ENCODE results near the gene MYL4. TPM values are rescaled to one million over a fixed set of nuclear protein-coding genes. Genes with fewer than 3 reads are reported as not detected.
"Not testable (repeated sequence)": the region's sequence is repeated elsewhere in the genome, so short reads cannot be mapped to it uniquely, and the experiment has no call there.

The MYL4 gene
- total RNA-seq, 1 experiment from 2014 or later: not detected

GRCh38 chr17:47212458-47212857 is 3.3 kb downstream of the MYL4 start:
- no peak overlapping the region for H3K4me3 ChIP-seq (ENCODE audit: low read depth, low read length, poor library complexity, severe bottlenecking)
- no peaks in the 10 kb centered on the region for H3K27me3 ChIP-seq (replicated peaks; ENCODE audit: insufficient read depth, low read depth, low read length, poor library complexity)
- POLR2A ChIA-PET (ENCODE audit: low non-redundant PET): no interaction called here
- CTCF ChIA-PET: no interaction called here
- no TSS peak for BruUV-seq (replicated peaks)
- intact Hi-C loops (cut with micrococcal nuclease; ENCODE audit: unreplicated experiment): no loop called here
- TF ChIP-seq CTCF (conservative IDR thresholded peaks at IDR 0.05; ENCODE audit: low read depth, low read length) (no peak), EZH2 (IDR thresholded peaks at IDR 0.05; ENCODE audit: borderline replicate concordance, low read depth, low read length, poor library complexity, severe bottlenecking) (no peak)
- H3K4me1 ChIP-seq (ENCODE audit: insufficient read depth, low read length, poor library complexity, severe bottlenecking): no peaks in the 10 kb centered on the region
- no peak for DNase-seq (ENCODE audit: low spot score)
- no peak overlapping the region for H3K27ac ChIP-seq (ENCODE audit: low read depth, low read length, poor library complexity, severe bottlenecking)
- no peaks in the 10 kb centered on the region for H3K9me3 ChIP-seq (ENCODE audit: low read depth, low read length, poor library complexity, severe bottlenecking)
- no peaks in the 10 kb centered on the region for H3K36me3 ChIP-seq (ENCODE audit: insufficient read depth, low read length, poor library complexity, severe bottlenecking)

GRCh38 chr17:47213540-47213939 is 4.4 kb downstream of the MYL4 start:
- Histone ChIP-seq H3K4me3 (ENCODE audit: low read depth, low read length, poor library complexity, severe bottlenecking) (no peak overlapping the region), H3K9me3 (ENCODE audit: low read depth, low read length, poor library complexity, severe bottlenecking) (no peaks in the 10 kb centered on the region), H3K36me3 (ENCODE audit: insufficient read depth, low read length, poor library complexity, severe bottlenecking) (no peaks in the 10 kb centered on the region), H3K27ac (ENCODE audit: low read depth, low read length, poor library complexity, severe bottlenecking) (no peak overlapping the region), H3K27me3 (replicated peaks; ENCODE audit: insufficient read depth, low read depth, low read length, poor library complexity) (no peaks in the 10 kb centered on the region), H3K4me1 (ENCODE audit: insufficient read depth, low read length, poor library complexity, severe bottlenecking) (no peaks in the 10 kb centered on the region)
- TF ChIP-seq CTCF (conservative IDR thresholded peaks at IDR 0.05; ENCODE audit: low read depth, low read length) (no peak), EZH2 (IDR thresholded peaks at IDR 0.05; ENCODE audit: borderline replicate concordance, low read depth, low read length, poor library complexity, severe bottlenecking) (no peak)
- ChIA-PET CTCF (no interaction called here), POLR2A (ENCODE audit: low non-redundant PET) (no interaction called here)
- no TSS peak for BruUV-seq (replicated peaks)
- DNase-seq (ENCODE audit: low spot score): no peak
- intact Hi-C loops (cut with micrococcal nuclease; ENCODE audit: unreplicated experiment): no loop called here

GRCh38 chr17:47214931-47215330 is 5.8 kb downstream of the MYL4 start:
- Histone ChIP-seq H3K4me3 (ENCODE audit: low read depth, low read length, poor library complexity, severe bottlenecking) (no peak overlapping the region), H3K4me1 (ENCODE audit: insufficient read depth, low read length, poor library complexity, severe bottlenecking) (no peaks in the 10 kb centered on the region), H3K36me3 (ENCODE audit: insufficient read depth, low read length, poor library complexity, severe bottlenecking) (no peaks in the 10 kb centered on the region), H3K27me3 (replicated peaks; ENCODE audit: insufficient read depth, low read depth, low read length, poor library complexity) (no peaks in the 10 kb centered on the region), H3K27ac (ENCODE audit: low read depth, low read length, poor library complexity, severe bottlenecking) (no peak overlapping the region), H3K9me3 (ENCODE audit: low read depth, low read length, poor library complexity, severe bottlenecking) (no peaks in the 10 kb centered on the region)
- TF ChIP-seq EZH2 (IDR thresholded peaks at IDR 0.05; ENCODE audit: borderline replicate concordance, low read depth, low read length, poor library complexity, severe bottlenecking): no peak
- no peak for TF ChIP-seq CTCF (conservative IDR thresholded peaks at IDR 0.05; ENCODE audit: low read depth, low read length)
- no peak for DNase-seq (ENCODE audit: low spot score)
- intact Hi-C loops (cut with micrococcal nuclease; ENCODE audit: unreplicated experiment): no loop called here
- ChIA-PET POLR2A (ENCODE audit: low non-redundant PET) (no interaction called here), CTCF (no interaction called here)
- no TSS peak for BruUV-seq (replicated peaks)

- H3K4me1 ChIP-seq (ENCODE audit: insufficient read depth, low read length, poor library complexity, severe bottlenecking); BruUV-seq (replicated peaks); H3K27me3 ChIP-seq (replicated peaks; ENCODE audit: insufficient read depth, low read depth, low read length, poor library complexity); H3K4me3 ChIP-seq (ENCODE audit: low read depth, low read length, poor library complexity, severe bottlenecking); POLR2A ChIA-PET (ENCODE audit: low non-redundant PET); H3K36me3 ChIP-seq (ENCODE audit: insufficient read depth, low read length, poor library complexity, severe bottlenecking); DNase-seq (ENCODE audit: low spot score); intact Hi-C loops (cut with micrococcal nuclease; ENCODE audit: unreplicated experiment); CTCF ChIA-PET; H3K27ac ChIP-seq (ENCODE audit: low read depth, low read length, poor library complexity, severe bottlenecking); H3K9me3 ChIP-seq (ENCODE audit: low read depth, low read length, poor library complexity, severe bottlenecking): not testable (repeated sequence)
These were observed 7.7 kb downstream of the MYL4 start for GRCh38 chr17:47216821-47217220.

GRCh38 chr17:47217279-47217678 is 8.1 kb downstream of the MYL4 start:
- BruUV-seq (replicated peaks): not testable (repeated sequence)

More at GRCh38 chr17:47217279-47217678, 8.1 kb downstream of the MYL4 start:
- H3K27me3 ChIP-seq (replicated peaks; ENCODE audit: insufficient read depth, low read depth, low read length, poor library complexity); H3K27ac ChIP-seq (ENCODE audit: low read depth, low read length, poor library complexity, severe bottlenecking); H3K9me3 ChIP-seq (ENCODE audit: low read depth, low read length, poor library complexity, severe bottlenecking); H3K4me3 ChIP-seq (ENCODE audit: low read depth, low read length, poor library complexity, severe bottlenecking); H3K4me1 ChIP-seq (ENCODE audit: insufficient read depth, low read length, poor library complexity, severe bottlenecking); POLR2A ChIA-PET (ENCODE audit: low non-redundant PET); DNase-seq (ENCODE audit: low spot score); H3K36me3 ChIP-seq (ENCODE audit: insufficient read depth, low read length, poor library complexity, severe bottlenecking); CTCF ChIA-PET; intact Hi-C loops (cut with micrococcal nuclease; ENCODE audit: unreplicated experiment): not testable (repeated sequence)

Measured in A673 (cell line).